Keratinocyte (primary cell): ENCODE data around the gene RCSD1. TPM values are rescaled to one million over a fixed set of nuclear protein-coding genes. Genes with fewer than 3 reads are reported as not detected.

Experiments
- DNase-seq: peaks from one replicate; pipeline ENCODE4 v3.0.0-alpha.2; 2011; ENCODE audit warnings: low read depth, missing footprints, low spot score
- FAIRE-seq: peaks from 2 replicates; lab custom pipeline; 2011; peaks lifted over from hg19 to GRCh38; lab: Jason Lieb, UNC
- H2AFZ ChIP-seq: 2 replicates; pipeline ENCODE4 v1.6.0; 2012; ENCODE audit warnings: low read length, control low read depth, inconsistent platforms; ENCODE audit not compliant: control insufficient read depth
- H3K27ac ChIP-seq: 2 replicates; pipeline ENCODE4 v1.5.1; 2011; ENCODE audit warnings: low read length; ENCODE audit not compliant: control insufficient read depth, insufficient read depth
- H3K27me3 ChIP-seq: 3 replicates; pipeline ENCODE4 v1.6.0; 2011; ENCODE audit warnings: low read length; ENCODE audit not compliant: control insufficient read depth, insufficient read depth; ENCODE audit errors: extremely low read depth
- H3K36me3 ChIP-seq, 2 experiments: 2 replicates in 1 of 2; 3 replicates in 1 of 2; pipeline ENCODE4 v1.5.1; 2011; ENCODE audit warnings: low read length in 2 of 2, mild to moderate bottlenecking in 1 of 2; ENCODE audit not compliant: control insufficient read depth in 2 of 2, insufficient read depth in 2 of 2; ENCODE audit errors: extremely low read depth in 1 of 2
- H3K4me1 ChIP-seq: 3 replicates; pipeline ENCODE4 v1.5.1; 2011; ENCODE audit warnings: low read length; ENCODE audit not compliant: control insufficient read depth, insufficient read depth; ENCODE audit errors: extremely low read depth
- H3K4me2 ChIP-seq: 3 replicates; pipeline ENCODE4 v1.6.0; 2011; ENCODE audit warnings: low read depth, low read length; ENCODE audit not compliant: control insufficient read depth, insufficient read depth; ENCODE audit errors: extremely low read depth
- H3K4me3 ChIP-seq, 3 experiments: fragments of 200-600 bp in 1 of 3; sonication (generic) in 1 of 3; 2 replicates in 2 of 3; 3 replicates in 1 of 3; pipeline ENCODE4 v1.5.1; 2011 to 2016; ENCODE audit warnings: low read length in 3 of 3, mild to moderate bottlenecking in 3 of 3, control low read depth in 2 of 3, inconsistent platforms in 1 of 3, low read depth in 1 of 3, mixed read lengths in 1 of 3, mixed run types in 1 of 3, moderate library complexity in 1 of 3; ENCODE audit not compliant: control insufficient read depth in 2 of 3, insufficient read depth in 2 of 3; ENCODE audit errors: extremely low read depth in 1 of 3
- H3K79me2 ChIP-seq: 2 replicates; pipeline ENCODE4 v1.6.0; 2012; ENCODE audit warnings: low read length; ENCODE audit not compliant: control insufficient read depth, insufficient read depth
- H3K9ac ChIP-seq: 3 replicates; pipeline ENCODE4 v1.6.0; 2011; ENCODE audit warnings: low read length; ENCODE audit not compliant: control insufficient read depth, insufficient read depth; ENCODE audit errors: extremely low read depth
- H3K9me1 ChIP-seq: 3 replicates; pipeline ENCODE4 v1.6.0; 2011; ENCODE audit warnings: low read length; ENCODE audit not compliant: control insufficient read depth, insufficient read depth; ENCODE audit errors: extremely low read depth
- H3K9me3 ChIP-seq: 2 replicates; pipeline ENCODE4 v1.5.1; 2012; ENCODE audit warnings: low read depth, low read length; ENCODE audit not compliant: control insufficient read depth
- H4K20me1 ChIP-seq: 3 replicates; pipeline ENCODE4 v1.6.0; 2011; ENCODE audit warnings: low read length; ENCODE audit not compliant: control insufficient read depth, insufficient read depth; ENCODE audit errors: extremely low read depth
- CTCF ChIP-seq, 3 experiments: IDR thresholded peaks in 1 of 3; conservative IDR thresholded peaks in 1 of 3; optimal IDR thresholded peaks in 1 of 3; 2 replicates in 2 of 3; 3 replicates in 1 of 3; pipeline versions ENCODE3 to v1.5.1; 2011; ENCODE audit warnings: low read length in 3 of 3, mild to moderate bottlenecking in 3 of 3, moderate library complexity in 2 of 3, control low read depth in 1 of 3, inconsistent platforms in 1 of 3; ENCODE audit not compliant: insufficient read depth in 2 of 3; ENCODE audit errors: extremely low read depth in 1 of 3
- EZH2 ChIP-seq: IDR thresholded peaks from one replicate; pipeline ENCODE4 v1.6.1; 2012; ENCODE audit warnings: inconsistent platforms, mild to moderate bottlenecking, low read length, moderate library complexity
- dilution Hi-C: fragments of 300-500 bp; cut with MboI; formaldehyde crosslinking; loops from one replicate; pipeline ENCODE4 v1.7.0; 2020; ENCODE audit warnings: low sequenced_read_pairs; ENCODE audit not compliant: extremely low pct_ligation_motif_present
- polyA plus RNA-seq, 5 experiments: library from polyadenylated mRNA; depleted of rRNA in 3 of 5; stranded (reverse) in 3 of 5; stranded (forward) in 1 of 5; unstranded in 1 of 5; fragments of >200 nt; gene quantifications; 1 replicate in 1 of 5; 2 replicates in 3 of 5; 3 replicates in 1 of 5; pipeline versions ENCODE4 v1.2.1 to v1.2.3, GENCODE V29; 2011 to 2012; ENCODE audit warnings: missing spikeins in 2 of 5, low read depth in 1 of 5, low replicate concordance in 1 of 5

Gene RCSD1
- polyA plus RNA-seq, 1 donor (not counting 4 experiments of a cell fraction or from before 2014, with no cell fraction given) = 0.03 TPM

GRCh38 chr1:167614851-167615250 is 15.2 kb upstream of the RCSD1 start:
- H3K4me3 ChIP-seq = no peak overlapping the region
- no peak overlapping the region for H2AFZ ChIP-seq
- no peaks in the 10 kb centered on the region for H3K9me1 ChIP-seq
- H3K9ac ChIP-seq = no peak overlapping the region
- no peak for TF ChIP-seq EZH2
- TF ChIP-seq CTCF (optimal IDR thresholded peaks at IDR 0.05 in 1 of 3, IDR thresholded peaks at IDR 0.05 in 1 of 3, conservative IDR thresholded peaks at IDR 0.05 in 1 of 3; ENCODE audit: extremely low read depth in 1 of 3, insufficient read depth in 2 of 3, low read length in 3 of 3) = no peak
- no peak overlapping the region for H3K4me2 ChIP-seq
- H3K36me3 ChIP-seq = no peaks in the 10 kb centered on the region
- no peaks in the 10 kb centered on the region for H3K9me3 ChIP-seq
- H4K20me1 ChIP-seq = no peaks in the 10 kb centered on the region
- no peak for DNase-seq
- no peak for FAIRE-seq
- H3K4me1 ChIP-seq = peaks cover 17% of the 10 kb centered on the region
- H3K27ac ChIP-seq = no peak overlapping the region
- no peaks in the 10 kb centered on the region for H3K79me2 ChIP-seq
- H3K27me3 ChIP-seq = no peaks in the 10 kb centered on the region
- dilution Hi-C loops = no loop called here

- Histone ChIP-seq H3K4me2 (peak overlapping the region; percentile 30), H3K36me3 (no peaks in the 10 kb centered on the region), H3K27me3 (no peaks in the 10 kb centered on the region), H3K27ac (peak overlapping the region; percentile 58), H3K4me3 (no peak overlapping the region), H3K79me2 (no peaks in the 10 kb centered on the region), H3K9me1 (no peaks in the 10 kb centered on the region), H3K9me3 (no peaks in the 10 kb centered on the region), H2AFZ (peak overlapping the region; percentile 21), H3K4me1 (peaks cover 17% of the 10 kb centered on the region), H3K9ac (no peak overlapping the region), H4K20me1 (no peaks in the 10 kb centered on the region)
- DNase-seq (no peak), FAIRE-seq (no peak)
- dilution Hi-C loops = no loop called here
- no peak for TF ChIP-seq EZH2
- no peak for TF ChIP-seq CTCF (optimal IDR thresholded peaks at IDR 0.05 in 1 of 3, IDR thresholded peaks at IDR 0.05 in 1 of 3, conservative IDR thresholded peaks at IDR 0.05 in 1 of 3; ENCODE audit: extremely low read depth in 1 of 3, insufficient read depth in 2 of 3, low read length in 3 of 3)
These were observed 13.5 kb upstream of the RCSD1 start for GRCh38 chr1:167616521-167616920.
